Suprapubic skin (tissue), 4 donors: Measurements from ENCODE around the gene LONP2. TPM values are rescaled to one million over a fixed set of nuclear protein-coding genes. Genes with fewer than 3 reads are reported as not detected.
"Not testable (repeated sequence)": the region's sequence is repeated elsewhere in the genome, so short reads cannot be mapped to it uniquely, and the experiment has no call there.

Experiments
- DNase-seq, 2 donors: peaks; one replicate each; pipeline ENCODE4 v3.0.0-alpha.2; 2019; ENCODE audit warnings: low spot score in 2 of 2
- H3K27ac ChIP-seq: fragments of 200-600 bp; sonication (generic); one replicate; pipeline ENCODE4 v1.5.1; 2019
- H3K27me3 ChIP-seq: fragments of 200-600 bp; sonication (generic); one replicate; pipeline ENCODE4 v1.5.1; 2019
- H3K36me3 ChIP-seq: fragments of 200-600 bp; sonication (generic); one replicate; pipeline ENCODE4 v1.5.1; 2019
- H3K4me1 ChIP-seq: fragments of 200-600 bp; sonication (generic); one replicate; pipeline ENCODE4 v1.5.1; 2019
- H3K4me3 ChIP-seq: fragments of 200-600 bp; sonication (generic); one replicate; pipeline ENCODE4 v1.5.1; 2019; ENCODE audit warnings: mild to moderate bottlenecking
- H3K9me3 ChIP-seq: fragments of 200-600 bp; sonication (generic); one replicate; pipeline ENCODE4 v1.5.1; 2019
- EP300 ChIP-seq: sonication (generic); formaldehyde crosslinking; IDR thresholded peaks from one replicate; pipeline ENCODE4 v1.6.1; 2017; ENCODE audit warnings: antibody characterized with exemption
- POLR2A ChIP-seq, 2 donors: fragments of 450-650 bp; IDR thresholded peaks; one replicate each; pipeline ENCODE4 v1.6.1; 2017; ENCODE audit warnings: antibody characterized with exemption in 2 of 2, mild to moderate bottlenecking in 2 of 2, moderate library complexity in 2 of 2
- POLR2AphosphoS5 ChIP-seq, 3 donors: sonication (generic); formaldehyde crosslinking; IDR thresholded peaks; one replicate each; pipeline ENCODE4 v1.6.1; 2017; ENCODE audit warnings: antibody characterized with exemption in 3 of 3
- WGBS: methylation state at CpG from one replicate; pipeline ENCODE4 v1.1.5; 2018; 5-methylcytosine and 5-hydroxymethylcytosine counted together
- total RNA-seq, 4 donors: library from RNA; depleted of rRNA; stranded (reverse); fragments of >200 nt; gene quantifications; one replicate each; pipeline ENCODE4 v1.1.0, GENCODE V29; 2016
- TF ChIP-seq, protein P1 (sequence below), 2 donors: fragments of 200-600 bp in 1 of 2; fragments of 450-650 bp in 1 of 2; sonication (generic) in 1 of 2; IDR thresholded peaks; one replicate each; pipeline ENCODE4 v1.5.1; 2016 to 2019; ENCODE audit warnings: antibody characterized with exemption in 2 of 2, mild to moderate bottlenecking in 1 of 2, moderate library complexity in 1 of 2

Gene LONP2
- total RNA-seq, 4 donors from 2014 or later, result 39.6 to 97.9 (median 52.8) TPM

DNA sequence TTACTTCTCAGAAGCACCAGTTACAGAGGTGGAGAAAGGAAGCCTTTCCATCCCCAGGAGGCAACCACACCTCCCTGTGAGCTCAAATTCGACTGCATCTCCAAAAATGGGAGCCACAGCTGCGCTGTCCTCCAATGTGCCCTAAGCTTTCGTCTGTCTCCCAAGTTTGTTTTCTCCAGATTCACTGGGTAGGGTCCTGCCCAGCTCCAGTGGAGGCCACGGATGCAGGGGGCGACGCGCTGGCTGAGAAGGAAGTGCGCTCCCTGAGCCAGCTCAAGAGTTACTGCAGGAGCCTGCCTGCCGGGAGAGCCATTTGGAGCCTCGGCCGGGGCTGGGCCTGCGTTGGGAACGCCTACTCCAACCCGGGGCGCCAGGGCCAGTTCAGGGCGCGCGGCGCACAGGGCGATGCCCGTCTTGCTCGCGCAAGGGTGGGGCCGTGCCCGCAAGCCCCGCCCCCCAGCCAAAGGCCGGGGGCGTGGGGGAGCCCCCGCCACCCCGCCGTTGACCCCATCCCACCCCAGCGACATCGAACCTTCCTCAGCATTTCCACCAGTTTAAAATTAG is 121.6 kb downstream of the LONP2 start:
- WGBS, result 2% methylated on average over 28 of the region's 33 CpGs
- Histone ChIP-seq H3K4me3 (peak overlapping the region; percentile 70), H3K9me3 (no peaks in the 10 kb centered on the region), H3K27ac (peak overlapping the region; percentile 93), H3K4me1 (peaks cover 36% of the 10 kb centered on the region), H3K27me3 (no peaks in the 10 kb centered on the region), H3K36me3 (peaks cover 14% of the 10 kb centered on the region)
- peak; percentile 90 to 91 for DNase-seq
- TF ChIP-seq POLR2AphosphoS5 (IDR thresholded peaks at IDR 0.05) (no peak), POLR2A (IDR thresholded peaks at IDR 0.05) (peak in 1 of 2 donors; percentile 78)

DNA sequence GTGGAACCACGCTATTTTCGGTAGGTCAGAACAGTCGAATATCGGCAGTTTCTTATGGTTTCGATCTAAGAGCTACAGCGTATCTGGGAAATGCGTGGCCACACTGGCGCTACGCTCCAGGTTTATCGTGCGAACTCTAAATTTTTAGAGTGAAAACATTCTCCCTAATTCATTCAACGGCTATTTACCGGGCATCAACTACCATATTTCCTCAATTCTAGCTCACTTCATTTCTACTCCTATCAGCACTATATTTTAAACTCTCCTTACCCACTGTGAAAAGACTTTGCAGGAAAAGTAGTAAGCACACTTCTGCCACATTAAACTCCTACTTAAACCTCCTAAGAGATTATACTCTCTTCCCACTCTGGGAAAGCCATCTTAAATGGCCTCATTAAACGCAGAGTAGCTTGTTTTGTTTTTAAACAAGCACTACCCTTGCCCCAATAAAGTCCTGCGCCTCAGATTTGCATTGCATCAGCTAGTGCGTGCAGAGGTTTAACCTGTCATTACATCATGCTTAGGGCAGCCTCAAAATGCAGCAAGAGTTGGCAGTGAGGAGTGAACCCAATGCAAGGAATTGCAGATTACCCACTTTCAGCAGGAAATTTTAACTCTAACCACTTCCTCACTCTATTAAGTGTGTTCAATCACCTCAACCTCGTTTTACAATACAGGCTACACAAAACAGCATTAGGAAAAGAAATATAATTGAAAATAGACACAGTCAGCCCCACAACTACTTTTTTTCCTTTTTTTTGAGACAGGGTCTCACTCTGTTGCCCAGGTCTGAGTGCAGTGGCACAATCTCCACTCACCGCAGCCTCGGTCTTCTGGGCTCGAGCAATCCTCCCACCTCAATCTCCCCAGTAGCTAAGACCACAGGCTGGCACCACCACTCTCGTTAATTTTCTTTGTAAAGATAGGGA is 122.3 kb downstream of the LONP2 start:
- TF ChIP-seq, protein P1, sequence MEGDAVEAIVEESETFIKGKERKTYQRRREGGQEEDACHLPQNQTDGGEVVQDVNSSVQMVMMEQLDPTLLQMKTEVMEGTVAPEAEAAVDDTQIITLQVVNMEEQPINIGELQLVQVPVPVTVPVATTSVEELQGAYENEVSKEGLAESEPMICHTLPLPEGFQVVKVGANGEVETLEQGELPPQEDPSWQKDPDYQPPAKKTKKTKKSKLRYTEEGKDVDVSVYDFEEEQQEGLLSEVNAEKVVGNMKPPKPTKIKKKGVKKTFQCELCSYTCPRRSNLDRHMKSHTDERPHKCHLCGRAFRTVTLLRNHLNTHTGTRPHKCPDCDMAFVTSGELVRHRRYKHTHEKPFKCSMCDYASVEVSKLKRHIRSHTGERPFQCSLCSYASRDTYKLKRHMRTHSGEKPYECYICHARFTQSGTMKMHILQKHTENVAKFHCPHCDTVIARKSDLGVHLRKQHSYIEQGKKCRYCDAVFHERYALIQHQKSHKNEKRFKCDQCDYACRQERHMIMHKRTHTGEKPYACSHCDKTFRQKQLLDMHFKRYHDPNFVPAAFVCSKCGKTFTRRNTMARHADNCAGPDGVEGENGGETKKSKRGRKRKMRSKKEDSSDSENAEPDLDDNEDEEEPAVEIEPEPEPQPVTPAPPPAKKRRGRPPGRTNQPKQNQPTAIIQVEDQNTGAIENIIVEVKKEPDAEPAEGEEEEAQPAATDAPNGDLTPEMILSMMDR (IDR thresholded peaks at IDR 0.05), result no peak
- TF ChIP-seq POLR2A (IDR thresholded peaks at IDR 0.05) (no peak), EP300 (no peak), POLR2AphosphoS5 (IDR thresholded peaks at IDR 0.05) (peak in 1 of 3 donors; percentile 69)
- peak overlapping the region; percentile 93 for H3K27ac ChIP-seq
- H3K36me3 ChIP-seq, result peaks cover 9% of the 10 kb centered on the region
- H3K9me3 ChIP-seq, result no peaks in the 10 kb centered on the region
- H3K27me3 ChIP-seq, result no peaks in the 10 kb centered on the region
- H3K4me3 ChIP-seq, result peak overlapping the region; percentile 70
- WGBS, result 15% methylated on average over 21 of the region's 21 CpGs
- peaks cover 44% of the 10 kb centered on the region for H3K4me1 ChIP-seq
- no peak for DNase-seq

DNA sequence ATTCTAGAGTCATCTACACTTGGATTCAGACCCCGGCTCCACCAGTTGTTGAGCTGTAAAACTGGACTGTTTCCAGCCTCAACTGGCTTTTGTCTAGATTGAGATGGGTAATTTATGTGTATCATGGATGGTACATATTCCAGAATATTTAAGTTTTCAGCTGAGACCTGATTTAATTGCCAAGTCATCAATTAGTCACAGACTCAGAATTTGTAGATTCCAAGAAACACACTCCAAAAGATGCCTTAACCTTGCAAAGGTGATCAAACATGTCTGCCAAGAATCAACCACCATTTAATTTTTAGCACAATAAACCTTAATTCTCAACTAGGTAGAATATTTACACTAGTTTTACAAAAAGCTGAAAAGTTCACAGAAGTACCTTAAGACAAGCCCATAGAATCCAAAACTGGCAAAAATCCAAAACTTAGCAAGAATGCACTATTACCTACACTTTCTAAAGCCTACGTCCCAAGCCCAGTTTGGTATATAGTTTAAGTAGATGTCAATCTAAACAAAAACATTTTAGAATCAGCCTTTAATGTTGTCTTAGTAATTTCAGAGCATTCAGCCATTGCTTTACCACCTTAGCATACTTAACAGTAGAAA is 123.4 kb downstream of the LONP2 start:
- H3K4me1 ChIP-seq, result peaks cover 48% of the 10 kb centered on the region
- no peaks in the 10 kb centered on the region for H3K36me3 ChIP-seq
- H3K27ac ChIP-seq, result no peak overlapping the region
- no peaks in the 10 kb centered on the region for H3K9me3 ChIP-seq
- H3K27me3 ChIP-seq, result no peaks in the 10 kb centered on the region
- TF ChIP-seq, protein P1 (IDR thresholded peaks at IDR 0.05), result no peak
- no peak for TF ChIP-seq EP300
- no peak for TF ChIP-seq POLR2A (IDR thresholded peaks at IDR 0.05)
- no peak for TF ChIP-seq POLR2AphosphoS5 (IDR thresholded peaks at IDR 0.05)
- H3K4me3 ChIP-seq, result no peak overlapping the region
- DNase-seq, result no peak
- 40% methylated on average over 2 of the region's 2 CpGs for WGBS

DNA sequence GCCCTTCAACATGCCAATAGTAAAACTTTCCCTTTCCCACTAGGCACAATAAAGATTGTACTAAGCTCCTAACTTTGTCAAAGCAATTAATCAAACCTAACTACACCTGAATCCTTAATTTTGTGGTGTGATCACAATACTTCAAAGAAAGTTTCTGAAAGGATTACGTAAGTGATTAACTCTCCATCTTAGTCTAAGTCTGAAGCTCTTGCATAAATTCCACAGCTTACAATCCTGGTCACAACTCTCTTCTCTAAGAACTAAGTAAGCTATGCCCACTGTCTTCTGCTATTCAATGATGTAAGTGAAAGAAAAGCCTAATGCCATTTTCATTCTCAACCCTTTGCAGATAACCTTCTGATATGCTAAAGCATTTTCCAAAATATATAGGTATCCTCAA is 125.7 kb downstream of the LONP2 start:
- TF ChIP-seq, protein P1 (IDR thresholded peaks at IDR 0.05), result no peak
- TF ChIP-seq EP300 (no peak), POLR2A (IDR thresholded peaks at IDR 0.05) (no peak), POLR2AphosphoS5 (IDR thresholded peaks at IDR 0.05) (no peak)
- Histone ChIP-seq H3K4me1 (peaks cover 60% of the 10 kb centered on the region), H3K4me3 (no peak overlapping the region), H3K9me3 (no peaks in the 10 kb centered on the region), H3K27ac (no peak overlapping the region), H3K27me3 (no peaks in the 10 kb centered on the region), H3K36me3 (no peaks in the 10 kb centered on the region)
- 90% methylated on average over 1 of the region's 1 CpG for WGBS
- DNase-seq, result no peak

DNA sequence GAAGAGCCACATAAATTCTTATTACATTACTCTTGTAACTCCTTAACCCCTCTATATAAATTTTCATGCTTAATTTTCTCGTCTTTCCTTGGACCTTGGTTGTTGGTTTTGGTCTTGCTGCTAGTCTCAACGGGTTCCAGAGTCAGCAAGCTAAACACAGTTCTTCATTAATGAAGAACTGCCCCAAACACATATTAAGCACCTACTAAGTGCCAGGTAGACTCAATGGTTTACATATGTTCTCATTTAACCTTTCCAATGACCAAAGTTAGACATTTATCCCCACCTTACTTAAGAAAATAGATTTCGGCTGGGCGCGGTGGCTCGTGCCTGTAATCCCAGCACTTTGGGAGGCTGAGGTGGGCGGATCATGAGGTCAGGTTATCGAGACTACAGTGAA is 126.1 kb downstream of the LONP2 start:
- Histone ChIP-seq H3K4me1 (peaks cover 57% of the 10 kb centered on the region), H3K4me3 (no peak overlapping the region), H3K27ac (no peak overlapping the region), H3K9me3 (no peaks in the 10 kb centered on the region), H3K36me3 (no peaks in the 10 kb centered on the region), H3K27me3 (no peaks in the 10 kb centered on the region)
- 98% methylated on average over 8 of the region's 8 CpGs for WGBS
- TF ChIP-seq POLR2A (IDR thresholded peaks at IDR 0.05) (no peak), EP300 (no peak), POLR2AphosphoS5 (IDR thresholded peaks at IDR 0.05) (no peak)
- TF ChIP-seq, protein P1 (IDR thresholded peaks at IDR 0.05), result no peak
- no peak for DNase-seq

DNA sequence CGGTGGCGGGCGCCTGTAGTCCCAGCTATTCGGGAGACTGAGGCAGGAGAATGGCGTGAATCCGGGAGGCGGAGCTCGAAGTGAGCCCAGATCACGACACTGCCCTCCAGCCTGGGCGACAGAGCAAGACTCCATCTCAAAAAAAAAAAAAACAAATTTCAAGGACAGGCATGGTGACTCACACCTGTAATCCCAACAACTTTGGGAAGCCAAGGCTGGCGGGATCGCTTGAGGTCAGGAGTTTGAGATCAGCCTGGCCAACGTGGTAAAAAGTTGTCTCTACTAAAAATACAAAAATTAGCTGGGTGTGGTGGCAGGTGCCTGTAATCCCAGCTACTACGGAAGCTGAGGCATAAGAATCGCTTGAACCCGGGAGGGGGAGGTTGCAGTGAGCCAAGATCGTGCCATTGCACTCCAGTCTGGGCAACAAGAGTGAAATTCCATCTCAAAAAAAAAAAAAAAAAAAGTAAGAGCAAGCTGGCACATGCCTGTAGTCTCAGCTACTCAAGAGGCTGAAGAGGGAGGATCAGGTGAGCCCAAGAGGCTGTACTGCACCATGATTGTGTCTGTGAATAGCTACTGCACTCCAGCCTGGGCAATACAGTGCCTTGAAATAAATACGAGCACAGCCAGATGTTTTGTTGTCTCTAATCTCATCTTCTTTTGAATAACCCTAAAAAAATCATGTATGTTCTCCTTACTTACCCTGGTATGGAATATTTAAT is 126.7 kb downstream of the LONP2 start:
- not testable (repeated sequence) for H3K27ac ChIP-seq, H3K9me3 ChIP-seq, H3K4me3 ChIP-seq, DNase-seq, H3K27me3 ChIP-seq, H3K36me3 ChIP-seq
- 83% methylated on average over 18 of the region's 18 CpGs for WGBS
- peaks cover 52% of the 10 kb centered on the region for H3K4me1 ChIP-seq
